ENCODE measurements around the gene CIB4.

GRCh38 chr2:26541401-26542193 lies 99.6 kb downstream of the CIB4 start:
- TF ChIP-seq CTCF (IDR thresholded peaks at IDR 0.05; ENCODE audit: poor library complexity) (no peak), EZH2phosphoT487 (IDR thresholded peaks at IDR 0.05; ENCODE audit: low read depth, severe bottlenecking, unreplicated experiment) (no peak)

Data from hepatocyte (in vitro differentiated cells).